Breast epithelium (tissue), 4 donors: ENCODE data around the gene PLEKHG1. TPM values are rescaled to one million over a fixed set of nuclear protein-coding genes. Genes with fewer than 3 reads are reported as not detected.

ENCODE experiments used
- DNase-seq, 2 donors: peaks; one replicate each; pipeline ENCODE4 v3.0.0-alpha.2; 2019; ENCODE audit warnings: low spot score in 2 of 2
- H3K27ac ChIP-seq, 2 donors: fragments of 200-600 bp; sonication (generic) in 1 of 2; one replicate each; pipeline ENCODE4 v1.5.1; 2016 to 2019; ENCODE audit warnings: mild to moderate bottlenecking in 1 of 2
- H3K27me3 ChIP-seq, 2 donors: fragments of 200-600 bp; sonication (generic) in 1 of 2; one replicate each; pipeline versions ENCODE4 v1.5.1 to v1.6.0; 2017 to 2019; ENCODE audit warnings: control low read depth in 1 of 2, mild to moderate bottlenecking in 1 of 2
- H3K36me3 ChIP-seq: fragments of 200-600 bp; one replicate; pipeline ENCODE4 v1.5.1; 2019
- H3K4me1 ChIP-seq, 2 donors: fragments of 200-600 bp; sonication (generic); one replicate each; pipeline ENCODE4 v1.5.1; 2016 to 2019; ENCODE audit warnings: control low read depth in 1 of 2
- H3K4me3 ChIP-seq, 3 donors: fragments of 200-600 bp; sonication (generic); 1 replicate in 2 of 3; 2 replicates in 1 of 3; pipeline ENCODE4 v1.5.1; 2016 to 2019; ENCODE audit warnings: mild to moderate bottlenecking in 3 of 3, moderate library complexity in 2 of 3
- H3K9me3 ChIP-seq, 2 donors: fragments of 200-600 bp; sonication (generic) in 1 of 2; one replicate each; pipeline ENCODE4 v1.5.1; 2016 to 2019; ENCODE audit warnings: control low read depth in 1 of 2
- POLR2A ChIP-seq: fragments of 450-650 bp; IDR thresholded peaks from one replicate; pipeline ENCODE4 v1.6.1; 2016; ENCODE audit warnings: antibody characterized with exemption, mild to moderate bottlenecking, moderate library complexity
- POLR2AphosphoS5 ChIP-seq, 3 donors: sonication (generic); formaldehyde crosslinking; IDR thresholded peaks; one replicate each; pipeline ENCODE4 v1.6.1; 2017; ENCODE audit warnings: antibody characterized with exemption in 3 of 3
- intact Hi-C: fragments of 100-400 bp; cut with DNase I; formaldehyde crosslinking; loops from one replicate; pipeline ENCODE4 v1.15.1; 2023; ENCODE audit warnings: low total_unique reads
- total RNA-seq, 3 donors: library from RNA; depleted of rRNA; stranded (reverse); fragments of >200 nt; gene quantifications; one replicate each; pipeline ENCODE4 v1.1.0, GENCODE V29; 2016
- TF ChIP-seq, protein P1 (sequence below), 3 donors: fragments of 450-650 bp; IDR thresholded peaks; one replicate each; pipeline ENCODE4 v1.5.1; 2016 to 2017; ENCODE audit warnings: antibody characterized with exemption in 3 of 3, mild to moderate bottlenecking in 3 of 3, moderate library complexity in 3 of 3

Gene PLEKHG1
- total RNA-seq, 3 donors from 2014 or later, result 26.4 to 77.0 (median 40.2) TPM

GRCh38 chr6:150625927-150626326 lies 26.2 kb downstream of the PLEKHG1 start:
- Histone ChIP-seq H3K36me3 (no peaks in the 10 kb centered on the region), H3K9me3 (no peaks in the 10 kb centered on the region), H3K4me3 (no peak overlapping the region), H3K27me3 (no peaks in the 10 kb centered on the region), H3K27ac (peak overlapping the region in 1 of 2 donors; percentile 78), H3K4me1 (no peaks in the 10 kb centered on the region)
- no peak for DNase-seq
- TF ChIP-seq POLR2AphosphoS5 (IDR thresholded peaks at IDR 0.05) (no peak), POLR2A (no peak)
- TF ChIP-seq, protein P1, sequence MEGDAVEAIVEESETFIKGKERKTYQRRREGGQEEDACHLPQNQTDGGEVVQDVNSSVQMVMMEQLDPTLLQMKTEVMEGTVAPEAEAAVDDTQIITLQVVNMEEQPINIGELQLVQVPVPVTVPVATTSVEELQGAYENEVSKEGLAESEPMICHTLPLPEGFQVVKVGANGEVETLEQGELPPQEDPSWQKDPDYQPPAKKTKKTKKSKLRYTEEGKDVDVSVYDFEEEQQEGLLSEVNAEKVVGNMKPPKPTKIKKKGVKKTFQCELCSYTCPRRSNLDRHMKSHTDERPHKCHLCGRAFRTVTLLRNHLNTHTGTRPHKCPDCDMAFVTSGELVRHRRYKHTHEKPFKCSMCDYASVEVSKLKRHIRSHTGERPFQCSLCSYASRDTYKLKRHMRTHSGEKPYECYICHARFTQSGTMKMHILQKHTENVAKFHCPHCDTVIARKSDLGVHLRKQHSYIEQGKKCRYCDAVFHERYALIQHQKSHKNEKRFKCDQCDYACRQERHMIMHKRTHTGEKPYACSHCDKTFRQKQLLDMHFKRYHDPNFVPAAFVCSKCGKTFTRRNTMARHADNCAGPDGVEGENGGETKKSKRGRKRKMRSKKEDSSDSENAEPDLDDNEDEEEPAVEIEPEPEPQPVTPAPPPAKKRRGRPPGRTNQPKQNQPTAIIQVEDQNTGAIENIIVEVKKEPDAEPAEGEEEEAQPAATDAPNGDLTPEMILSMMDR (IDR thresholded peaks at IDR 0.05), result no peak
- intact Hi-C loops, result no loop called here

DNA sequence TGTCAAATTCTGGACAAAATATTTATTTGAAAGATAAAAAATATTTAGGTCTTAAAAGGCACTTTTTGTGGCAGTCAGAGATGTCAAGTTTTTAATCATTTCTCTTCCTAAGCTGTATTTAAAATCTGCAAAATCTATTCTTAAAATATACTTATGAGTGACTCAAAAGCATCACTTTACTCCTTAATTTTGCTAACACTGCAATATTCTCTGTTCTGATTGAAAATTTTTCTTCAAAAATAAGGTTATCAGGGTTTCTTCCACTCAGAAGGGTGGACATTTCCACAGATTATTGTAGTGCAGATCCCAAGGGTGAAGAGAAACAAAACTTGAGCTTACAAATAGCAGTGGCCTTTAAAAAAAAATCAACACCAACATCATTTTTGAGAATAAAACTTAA lies 27.5 kb downstream of the PLEKHG1 start:
- Histone ChIP-seq H3K36me3 (no peaks in the 10 kb centered on the region), H3K27ac (peak overlapping the region; percentile 45 to 78), H3K4me1 (no peaks in the 10 kb centered on the region), H3K4me3 (no peak overlapping the region), H3K27me3 (no peaks in the 10 kb centered on the region), H3K9me3 (no peaks in the 10 kb centered on the region)
- intact Hi-C loops, result no loop called here
- no peak for TF ChIP-seq POLR2AphosphoS5 (IDR thresholded peaks at IDR 0.05)
- TF ChIP-seq, protein P1 (IDR thresholded peaks at IDR 0.05), result no peak
- TF ChIP-seq POLR2A, result no peak
- DNase-seq, result no peak

DNA sequence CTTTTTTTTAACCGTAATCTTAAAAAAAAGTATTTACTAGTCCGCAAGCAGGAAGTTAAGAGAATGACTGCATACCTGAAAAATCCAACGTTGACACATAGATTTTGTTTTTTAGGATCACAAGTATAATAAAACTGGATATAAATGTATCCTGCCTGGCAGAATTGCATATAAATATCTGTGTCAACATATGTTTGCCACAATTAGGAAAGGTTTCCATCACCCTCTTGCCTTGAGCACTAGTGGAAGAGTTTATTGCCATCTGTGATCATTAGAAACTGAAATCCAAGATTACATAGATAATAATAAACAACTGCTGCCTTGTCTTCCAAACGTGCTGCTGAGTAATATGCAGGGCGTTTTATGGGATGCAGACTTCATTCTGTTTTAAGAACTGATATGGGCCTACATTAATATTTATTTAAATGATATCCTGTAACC lies 27.9 kb downstream of the PLEKHG1 start:
- Histone ChIP-seq H3K36me3 (no peaks in the 10 kb centered on the region), H3K4me3 (no peak overlapping the region), H3K4me1 (no peaks in the 10 kb centered on the region), H3K27ac (peak overlapping the region; percentile 45 to 65), H3K27me3 (no peaks in the 10 kb centered on the region), H3K9me3 (no peaks in the 10 kb centered on the region)
- TF ChIP-seq POLR2AphosphoS5 (IDR thresholded peaks at IDR 0.05), result no peak
- TF ChIP-seq, protein P1 (IDR thresholded peaks at IDR 0.05), result no peak
- no peak for TF ChIP-seq POLR2A
- intact Hi-C loops, result no loop called here
- DNase-seq, result no peak

GRCh38 chr6:150628908-150629307 lies 29.2 kb downstream of the PLEKHG1 start:
- TF ChIP-seq POLR2AphosphoS5 (IDR thresholded peaks at IDR 0.05), result no peak
- TF ChIP-seq, protein P1 (IDR thresholded peaks at IDR 0.05), result no peak
- TF ChIP-seq POLR2A, result no peak
- no peaks in the 10 kb centered on the region for H3K36me3 ChIP-seq
- no peak overlapping the region for H3K4me3 ChIP-seq
- no peaks in the 10 kb centered on the region for H3K9me3 ChIP-seq
- intact Hi-C loops, result no loop called here
- no peaks in the 10 kb centered on the region for H3K27me3 ChIP-seq
- H3K27ac ChIP-seq, result peak overlapping the region in 1 of 2 donors; percentile 64
- peaks cover 0 to 3% of the 10 kb centered on the region in 2 donors for H3K4me1 ChIP-seq
- no peak for DNase-seq

GRCh38 chr6:150631283-150631983 lies 31.7 kb downstream of the PLEKHG1 start:
- H3K9me3 ChIP-seq, result no peaks in the 10 kb centered on the region
- intact Hi-C loops, result no loop called here
- H3K27me3 ChIP-seq, result no peaks in the 10 kb centered on the region
- peak overlapping the region; percentile 58 to 84 for H3K27ac ChIP-seq
- no peaks in the 10 kb centered on the region for H3K36me3 ChIP-seq
- H3K4me1 ChIP-seq, result peaks cover 3% of the 10 kb centered on the region in 2 donors
- DNase-seq, result no peak
- TF ChIP-seq POLR2A (no peak), POLR2AphosphoS5 (IDR thresholded peaks at IDR 0.05) (no peak)
- TF ChIP-seq, protein P1 (IDR thresholded peaks at IDR 0.05), result no peak
- no peak overlapping the region for H3K4me3 ChIP-seq
